HG02759 (cell line): ENCODE measurements around the gene TAS2R1.

Experiments used
- ATAC-seq: cut with Tn5 transposase; IDR thresholded peaks from one replicate; pipeline ENCODE4 v1.9.1; 2021; ENCODE audit warnings: mild to moderate bottlenecking, moderate library complexity; ENCODE audit not compliant: unreplicated experiment

Gene TAS2R1

DNA sequence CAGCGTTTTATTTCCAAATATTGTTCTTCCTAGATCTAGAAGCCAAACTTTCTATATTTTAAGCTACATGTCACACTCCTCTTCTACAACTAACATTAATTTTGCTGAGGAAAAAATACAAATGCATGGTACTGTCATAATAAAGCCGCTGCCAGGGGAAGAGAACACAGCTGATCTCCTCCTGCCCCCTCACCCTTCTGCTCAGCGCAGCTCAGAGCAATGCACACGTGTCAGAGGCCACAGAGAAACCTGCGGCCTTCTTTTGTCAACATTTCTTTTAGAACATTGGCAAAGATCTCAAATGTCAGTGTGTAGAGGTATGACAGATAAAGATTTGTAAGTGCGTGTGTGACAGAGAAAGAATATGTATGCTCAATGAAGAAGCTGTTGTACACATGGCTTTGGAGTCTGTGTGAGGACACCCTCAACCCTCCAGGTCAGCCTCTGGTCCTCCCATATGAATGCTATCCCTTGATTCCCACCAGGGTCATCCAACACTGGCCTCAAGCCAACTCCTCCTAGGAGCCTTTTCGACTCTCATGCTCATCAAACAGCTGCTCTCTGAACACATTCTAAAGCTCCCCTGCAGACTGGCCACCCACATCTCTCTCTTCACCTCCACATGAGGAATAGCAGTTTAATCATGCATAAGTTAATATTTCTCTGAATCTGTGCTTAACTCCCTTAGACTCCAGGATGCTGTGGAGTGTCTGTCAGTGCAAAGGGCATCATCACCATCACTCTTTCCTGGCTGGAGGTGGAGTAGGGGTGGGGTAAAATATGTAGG is 40.9 kb downstream of the TAS2R1 start:
- ATAC-seq = no peak

DNA sequence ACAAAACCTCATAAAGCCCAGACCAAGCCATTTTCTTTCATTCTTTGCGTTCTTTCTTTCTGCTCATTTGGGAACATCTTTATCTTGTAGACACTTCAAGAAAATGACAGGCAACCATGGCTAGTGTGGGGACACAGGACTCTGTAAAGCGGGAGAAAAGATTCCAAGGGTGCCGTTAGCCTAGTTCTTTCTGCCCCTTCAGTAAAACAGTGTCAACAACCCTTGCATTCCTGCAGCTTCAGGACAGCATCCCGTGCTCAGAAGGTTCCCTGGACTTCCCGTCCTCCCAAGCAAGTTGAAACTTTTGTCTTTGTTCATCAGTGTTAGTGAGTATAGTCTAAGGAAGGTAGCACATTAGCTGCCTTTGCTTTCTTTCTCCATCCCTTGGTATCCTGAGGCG is 41.9 kb downstream of the TAS2R1 start:
- no peak for ATAC-seq

DNA sequence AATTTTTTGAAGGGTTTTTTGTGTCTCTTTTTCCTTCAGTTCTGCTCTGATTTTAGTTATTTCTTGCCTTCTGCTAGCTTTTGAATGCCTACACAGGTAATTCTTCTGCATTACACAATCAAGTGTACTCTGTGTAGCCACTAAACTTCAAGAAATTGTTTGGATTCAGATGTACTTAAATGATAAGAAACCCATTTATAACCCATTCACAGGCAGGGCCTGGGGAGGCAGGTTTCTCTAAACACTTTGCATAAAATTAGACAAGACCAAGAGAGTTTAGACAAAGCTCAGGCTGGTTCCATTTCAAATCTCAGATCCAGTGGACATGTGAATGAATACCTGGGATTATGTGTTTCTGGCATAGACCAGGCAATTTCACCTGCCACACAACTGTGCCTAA is 43.0 kb downstream of the TAS2R1 start:
- ATAC-seq = no peak

DNA sequence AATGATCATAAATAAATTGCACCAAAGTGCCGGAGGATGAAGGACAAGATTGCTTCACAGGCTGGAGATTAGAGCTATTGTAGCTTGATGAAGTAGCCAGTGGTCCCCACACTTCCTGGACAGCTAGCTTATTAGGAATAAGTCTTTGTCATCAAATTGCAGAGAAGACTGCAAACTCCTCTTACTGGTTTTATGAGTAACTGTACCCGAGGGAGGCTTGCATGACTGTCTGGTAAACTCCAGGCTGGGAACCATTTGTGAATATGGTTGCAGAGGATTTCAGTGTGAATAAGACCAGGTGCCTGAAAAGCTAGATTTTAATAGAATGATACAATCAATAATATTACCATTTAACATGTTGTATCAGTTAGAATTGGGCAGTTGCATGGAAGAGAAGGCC is 47.7 kb downstream of the TAS2R1 start:
- ATAC-seq = no peak
